Heart left ventricle (tissue), 16 donors: ENCODE results near the gene EXOSC10. TPM values are rescaled to one million over a fixed set of nuclear protein-coding genes. Genes with fewer than 3 reads are reported as not detected.

ENCODE experiments used
- ATAC-seq, 4 donors: fragments of 200-7000 bp; cut with Tn5 transposase; one replicate each; pipeline ENCODE4 v1.9.1; 2020 to 2022; ENCODE audit warnings: moderate library complexity in 4 of 4, mild to moderate bottlenecking in 3 of 4, moderate number of reproducible peaks in 1 of 4
- DNase-seq, 5 donors: peaks; one replicate each; pipeline ENCODE4 v3.0.0-alpha.2; 2020
- H3K27ac ChIP-seq, 12 donors: fragments of 200-600 bp; sonication (generic) in 4 of 12; one replicate each; pipeline versions ENCODE4 v1.5.0 to v1.8.0; 2016 to 2022; ENCODE audit warnings: mild to moderate bottlenecking in 2 of 12
- H3K27me3 ChIP-seq, 9 donors: fragments of 200-600 bp; sonication (generic) in 2 of 9; one replicate each; pipeline versions ENCODE4 v1.5.1 to v1.8.0; 2016 to 2022; ENCODE audit warnings: mild to moderate bottlenecking in 3 of 9
- H3K36me3 ChIP-seq, 9 donors: fragments of 200-600 bp; sonication (generic) in 2 of 9; one replicate each; pipeline versions ENCODE4 v1.5.0 to v1.8.0; 2018 to 2022; ENCODE audit warnings: mild to moderate bottlenecking in 2 of 9
- H3K4me1 ChIP-seq, 12 donors: fragments of 200-600 bp; sonication (generic) in 4 of 12; one replicate each; pipeline versions ENCODE4 v1.5.0 to v1.8.0; 2016 to 2022; ENCODE audit warnings: mild to moderate bottlenecking in 3 of 12
- H3K4me3 ChIP-seq, 12 donors: fragments of 200-600 bp; sonication (generic) in 4 of 12; one replicate each; pipeline versions ENCODE4 v1.5.0 to v1.8.0; 2017 to 2022; ENCODE audit warnings: mild to moderate bottlenecking in 9 of 12, moderate library complexity in 4 of 12
- H3K9me3 ChIP-seq, 12 donors: fragments of 200-600 bp; sonication (generic) in 4 of 12; one replicate each; pipeline versions ENCODE4 v1.5.0 to v1.8.0; 2016 to 2022; ENCODE audit warnings: mild to moderate bottlenecking in 1 of 12
- POLR2A ChIP-seq, 2 donors: fragments of 450-650 bp; IDR thresholded peaks; one replicate each; pipeline ENCODE4 v1.6.1; 2017; ENCODE audit warnings: antibody characterized with exemption in 2 of 2, mild to moderate bottlenecking in 2 of 2, moderate library complexity in 2 of 2
- WGBS, 4 donors: extraction: QIAGEN DNeasy Blood & Tissue Kit in 2 of 4; methylation state at CpG; one replicate each; pipeline versions ENCODE4 v1.1.5 to v1.1.7; 2013 to 2018; 5-methylcytosine and 5-hydroxymethylcytosine counted together
- intact Hi-C, 10 donors: fragments of 100-400 bp; cut with DNase I; formaldehyde crosslinking; loops; one replicate each; pipeline versions ENCODE4 v1.11.1 to v1.14.2; 2022
- polyA plus RNA-seq, 2 donors: library from polyadenylated mRNA; stranded (reverse); fragments of 200-250 nt; gene quantifications; one replicate each; pipeline ENCODE4 v1.2.3, GENCODE V29; 2013
- total RNA-seq, 9 donors: library from RNA; depleted of rRNA in 2 of 9; stranded (reverse); fragments of >200 nt in 2 of 9; fragmentation: NEBNext Ultra II Directional in 3 of 9; extraction: Animal tissue kit (Norgen Biotek cat#: 25700) in 3 of 9; gene quantifications; one replicate each; pipeline versions ENCODE4 v1.1.0 to v1.2.4, GENCODE V29; 2016 to 2023
- TF ChIP-seq, protein P1 (sequence below), 12 donors: fragments of 200-600 bp; sonication (generic) in 4 of 12; IDR thresholded peaks; one replicate each; pipeline versions ENCODE4 v1.5.0 to v1.8.0; 2018 to 2022; ENCODE audit warnings: antibody characterized with exemption in 12 of 12, mild to moderate bottlenecking in 5 of 12
- donor health status: ischemic (EF 13 %, LVEDD 7.1; RV severe dilation, severe dysfunction).
- donor health status: healthy with polysubstance abuse.
- donor health status: DM: no; HTN: yes; CAD: no.
- donor health status: DM: no; HTN: no; CAD: no.
- donor health status: ischemic (EF 25% LVEDD 6.9; RV normal size, moderate dysfunction).
- donor health status: ischemic (EF 25% LVEDD 5.7; RV mildly dilated, moderate dysfunction).
- donor health status: healthy.
- donor health status: DM: yes; HTN: yes; CAD: no.
- donor health status: ischemic (EF 35%, LVEDD 5.7; RV mildly dilated, moderate dysfunction).
- donor health status: nonischemic (EF 11% LVEDD 7.7; RV severe dilation, severe dysfunction).
- donor health status: DM: yes; HTN: yes; CAD: no.
- donor health status: PGD.
- donor health status: ischemic (EF 29% LVEDD 5.4; RV normal size, mild dysfunction).
- donor health status: nonischemic (EF 23%, LVEDD 6.1; RV moderate dilation, normal function).

The EXOSC10 gene
- total and polyA plus RNA-seq, 11 donors = 16.4 to 34.8 (median 22.5) TPM

DNA sequence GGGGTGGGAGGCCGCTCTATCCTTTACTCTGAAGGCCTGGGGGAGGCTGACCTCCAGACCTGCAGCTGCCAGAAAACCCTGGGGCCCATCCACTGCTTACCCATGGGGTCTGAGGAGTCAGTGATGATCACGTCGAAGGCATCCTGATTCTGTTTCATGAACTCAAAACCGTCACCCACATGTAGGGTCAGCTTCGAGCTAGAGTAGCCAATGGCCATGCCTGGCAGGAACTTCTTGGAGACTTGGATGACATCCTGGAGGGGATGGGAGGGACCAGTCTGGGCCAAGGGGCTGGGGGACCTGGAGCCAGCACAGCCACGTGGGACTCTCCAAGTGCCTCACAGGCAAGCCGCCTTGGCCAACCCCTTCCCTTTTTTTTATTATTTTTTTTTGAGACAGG is 43.2 kb downstream of the EXOSC10 start:
- Histone ChIP-seq H3K4me3 (no peak overlapping the region), H3K9me3 (no peaks in the 10 kb centered on the region), H3K27me3 (peaks cover 0 to 5% (median 0%) of the 10 kb centered on the region in 9 donors), H3K4me1 (peaks cover 0 to 31% (median 14%) of the 10 kb centered on the region in 12 donors), H3K27ac (no peak overlapping the region), H3K36me3 (peaks cover 0 to 39% (median 26%) of the 10 kb centered on the region in 9 donors)
- WGBS, 4 donors = 83 to 93% (median 87%) methylated on average over 5 to 7 of the region's 7 CpGs
- TF ChIP-seq, protein P1, sequence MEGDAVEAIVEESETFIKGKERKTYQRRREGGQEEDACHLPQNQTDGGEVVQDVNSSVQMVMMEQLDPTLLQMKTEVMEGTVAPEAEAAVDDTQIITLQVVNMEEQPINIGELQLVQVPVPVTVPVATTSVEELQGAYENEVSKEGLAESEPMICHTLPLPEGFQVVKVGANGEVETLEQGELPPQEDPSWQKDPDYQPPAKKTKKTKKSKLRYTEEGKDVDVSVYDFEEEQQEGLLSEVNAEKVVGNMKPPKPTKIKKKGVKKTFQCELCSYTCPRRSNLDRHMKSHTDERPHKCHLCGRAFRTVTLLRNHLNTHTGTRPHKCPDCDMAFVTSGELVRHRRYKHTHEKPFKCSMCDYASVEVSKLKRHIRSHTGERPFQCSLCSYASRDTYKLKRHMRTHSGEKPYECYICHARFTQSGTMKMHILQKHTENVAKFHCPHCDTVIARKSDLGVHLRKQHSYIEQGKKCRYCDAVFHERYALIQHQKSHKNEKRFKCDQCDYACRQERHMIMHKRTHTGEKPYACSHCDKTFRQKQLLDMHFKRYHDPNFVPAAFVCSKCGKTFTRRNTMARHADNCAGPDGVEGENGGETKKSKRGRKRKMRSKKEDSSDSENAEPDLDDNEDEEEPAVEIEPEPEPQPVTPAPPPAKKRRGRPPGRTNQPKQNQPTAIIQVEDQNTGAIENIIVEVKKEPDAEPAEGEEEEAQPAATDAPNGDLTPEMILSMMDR (IDR thresholded peaks at IDR 0.05) = no peak
- no peak for TF ChIP-seq POLR2A (IDR thresholded peaks at IDR 0.05)
- DNase-seq = no peak
- intact Hi-C loops = no loop called here
- ATAC-seq = no peak

GRCh38 chr1:11055676-11056075 is 44.0 kb downstream of the EXOSC10 start:
- DNase-seq = no peak
- WGBS, 4 donors = 92 to 95% (median 93%) methylated on average over 8 to 12 of the region's 12 CpGs
- TF ChIP-seq POLR2A (IDR thresholded peaks at IDR 0.05) = no peak
- TF ChIP-seq, protein P1 (IDR thresholded peaks at IDR 0.05) = no peak
- H3K36me3 ChIP-seq = peaks cover 0 to 39% (median 26%) of the 10 kb centered on the region in 9 donors
- H3K9me3 ChIP-seq = no peaks in the 10 kb centered on the region
- no peak for ATAC-seq
- H3K4me1 ChIP-seq = peaks cover 0 to 23% (median 8%) of the 10 kb centered on the region in 12 donors
- H3K27ac ChIP-seq = no peak overlapping the region
- peaks cover 0 to 5% (median 0%) of the 10 kb centered on the region in 9 donors for H3K27me3 ChIP-seq
- no peak overlapping the region for H3K4me3 ChIP-seq
- intact Hi-C loops = no loop called here

GRCh38 chr1:11054666-11055065 is 45.0 kb downstream of the EXOSC10 start:
- ATAC-seq = peak in 1 of 4 donors; percentile 4
- no peaks in the 10 kb centered on the region for H3K9me3 ChIP-seq
- DNase-seq = no peak
- H3K4me3 ChIP-seq = no peak overlapping the region
- H3K36me3 ChIP-seq = peaks cover 0 to 39% (median 26%) of the 10 kb centered on the region in 9 donors
- H3K4me1 ChIP-seq = peaks cover 0 to 20% (median 6%) of the 10 kb centered on the region in 12 donors
- TF ChIP-seq, protein P1 (IDR thresholded peaks at IDR 0.05) = no peak
- TF ChIP-seq POLR2A (IDR thresholded peaks at IDR 0.05) = no peak
- peaks cover 0 to 5% (median 0%) of the 10 kb centered on the region in 9 donors for H3K27me3 ChIP-seq
- no peak overlapping the region for H3K27ac ChIP-seq
- intact Hi-C loops = no loop called here
- WGBS, 4 donors = 91 to 93% (median 93%) methylated on average over 14 to 22 of the region's 22 CpGs

DNA sequence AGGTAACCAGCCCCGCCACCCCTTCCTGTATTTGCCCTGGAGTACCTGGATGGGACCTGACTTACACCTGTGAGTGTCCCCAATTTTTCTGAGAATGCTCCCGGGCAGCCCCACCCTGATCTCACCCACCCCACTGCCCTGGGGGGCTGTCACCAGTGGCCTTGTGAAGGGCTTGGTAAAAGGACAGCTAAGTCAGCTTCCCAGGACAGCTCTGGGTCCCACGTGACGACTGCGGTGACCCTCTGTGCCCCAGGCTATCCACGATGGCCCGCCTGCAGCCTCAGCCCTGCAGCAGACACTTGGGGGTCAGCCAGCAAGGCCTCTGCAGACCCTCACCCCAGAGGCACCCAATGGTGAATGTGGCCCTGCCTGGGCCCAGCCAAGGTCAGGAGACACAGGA is 45.5 kb downstream of the EXOSC10 start:
- WGBS, 4 donors = 86 to 96% (median 89%) methylated on average over 6 to 7 of the region's 7 CpGs
- TF ChIP-seq POLR2A (IDR thresholded peaks at IDR 0.05) = no peak
- TF ChIP-seq, protein P1 (IDR thresholded peaks at IDR 0.05) = no peak
- H3K4me3 ChIP-seq = no peak overlapping the region
- H3K27ac ChIP-seq = no peak overlapping the region
- H3K4me1 ChIP-seq = peaks cover 0 to 17% (median 6%) of the 10 kb centered on the region in 12 donors
- H3K9me3 ChIP-seq = no peaks in the 10 kb centered on the region
- H3K27me3 ChIP-seq = peaks cover 0 to 5% (median 0%) of the 10 kb centered on the region in 9 donors
- peak in 1 of 5 donors; percentile 62 for DNase-seq
- peaks cover 0 to 39% (median 26%) of the 10 kb centered on the region in 9 donors for H3K36me3 ChIP-seq
- intact Hi-C loops = no loop called here
- no peak for ATAC-seq
